Prostate gland (tissue), 2 donors: ENCODE data around the gene SNRPE.

ENCODE experiments used
- POLR2AphosphoS5 ChIP-seq: sonication (generic); formaldehyde crosslinking; IDR thresholded peaks from one replicate; pipeline ENCODE4 v1.6.1; 2017; ENCODE audit warnings: antibody characterized with exemption
- TF ChIP-seq, protein P1 (sequence below), 4 experiments: fragments of 200-600 bp in 2 of 4; fragments of 450-650 bp in 2 of 4; sonication (generic) in 2 of 4; IDR thresholded peaks; 1 replicate in 3 of 4; 2 replicates in 1 of 4; pipeline ENCODE4 v1.5.1; 2016 to 2019; ENCODE audit warnings: antibody characterized with exemption in 4 of 4, mild to moderate bottlenecking in 2 of 4, moderate library complexity in 2 of 4

DNA sequence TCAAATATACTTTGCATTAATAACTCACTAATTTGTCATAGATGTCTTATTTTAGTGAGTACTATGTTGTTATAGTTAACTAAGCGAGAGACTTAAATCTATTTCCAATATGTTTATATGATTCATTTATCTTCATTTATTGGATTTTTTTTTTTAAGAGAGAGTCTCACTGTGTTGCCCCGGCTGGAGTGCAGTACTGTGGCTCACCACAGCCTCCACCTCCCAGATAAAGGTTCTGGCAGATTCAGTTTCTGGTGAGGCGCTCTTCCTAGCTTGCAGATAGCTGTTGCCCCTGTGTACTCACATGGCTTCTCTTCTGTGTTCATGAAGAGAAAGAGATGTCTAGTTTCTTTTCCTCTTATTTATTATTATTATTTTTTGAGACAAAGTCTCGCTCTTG lies 43.9 kb downstream of the SNRPE start:
- TF ChIP-seq, protein P1, sequence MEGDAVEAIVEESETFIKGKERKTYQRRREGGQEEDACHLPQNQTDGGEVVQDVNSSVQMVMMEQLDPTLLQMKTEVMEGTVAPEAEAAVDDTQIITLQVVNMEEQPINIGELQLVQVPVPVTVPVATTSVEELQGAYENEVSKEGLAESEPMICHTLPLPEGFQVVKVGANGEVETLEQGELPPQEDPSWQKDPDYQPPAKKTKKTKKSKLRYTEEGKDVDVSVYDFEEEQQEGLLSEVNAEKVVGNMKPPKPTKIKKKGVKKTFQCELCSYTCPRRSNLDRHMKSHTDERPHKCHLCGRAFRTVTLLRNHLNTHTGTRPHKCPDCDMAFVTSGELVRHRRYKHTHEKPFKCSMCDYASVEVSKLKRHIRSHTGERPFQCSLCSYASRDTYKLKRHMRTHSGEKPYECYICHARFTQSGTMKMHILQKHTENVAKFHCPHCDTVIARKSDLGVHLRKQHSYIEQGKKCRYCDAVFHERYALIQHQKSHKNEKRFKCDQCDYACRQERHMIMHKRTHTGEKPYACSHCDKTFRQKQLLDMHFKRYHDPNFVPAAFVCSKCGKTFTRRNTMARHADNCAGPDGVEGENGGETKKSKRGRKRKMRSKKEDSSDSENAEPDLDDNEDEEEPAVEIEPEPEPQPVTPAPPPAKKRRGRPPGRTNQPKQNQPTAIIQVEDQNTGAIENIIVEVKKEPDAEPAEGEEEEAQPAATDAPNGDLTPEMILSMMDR (IDR thresholded peaks at IDR 0.05), result no peak
- no peak for TF ChIP-seq POLR2AphosphoS5
